ENCODE measurements around the gene FAM25G.

FAM25G gene

GRCh38 chr10:47447209-47447608 lies 44.3 kb downstream of the FAM25G start:
- Mint-ChIP-seq H3K27ac (no peak overlapping the region), H3K27me3 (no peaks in the 10 kb centered on the region), H3K36me3 (ENCODE audit: low read depth) (peaks cover 4% of the 10 kb centered on the region), H3K9me3 (peaks cover 15% of the 10 kb centered on the region), H3K4me3 (no peak overlapping the region), H3K4me1 (peaks cover 10% of the 10 kb centered on the region)
- DNase-seq, result no peak
- ATAC-seq, result no peak

GRCh38 chr10:47445720-47446119 lies 45.8 kb downstream of the FAM25G start:
- H3K9me3 Mint-ChIP-seq, result peaks cover 15% of the 10 kb centered on the region
- no peak overlapping the region for H3K27ac Mint-ChIP-seq
- ATAC-seq (no peak), DNase-seq (no peak)
- no peak overlapping the region for H3K4me3 Mint-ChIP-seq
- H3K36me3 Mint-ChIP-seq (ENCODE audit: low read depth), result peaks cover 4% of the 10 kb centered on the region
- H3K27me3 Mint-ChIP-seq, result peaks cover 6% of the 10 kb centered on the region
- peaks cover 10% of the 10 kb centered on the region for H3K4me1 Mint-ChIP-seq

DNA sequence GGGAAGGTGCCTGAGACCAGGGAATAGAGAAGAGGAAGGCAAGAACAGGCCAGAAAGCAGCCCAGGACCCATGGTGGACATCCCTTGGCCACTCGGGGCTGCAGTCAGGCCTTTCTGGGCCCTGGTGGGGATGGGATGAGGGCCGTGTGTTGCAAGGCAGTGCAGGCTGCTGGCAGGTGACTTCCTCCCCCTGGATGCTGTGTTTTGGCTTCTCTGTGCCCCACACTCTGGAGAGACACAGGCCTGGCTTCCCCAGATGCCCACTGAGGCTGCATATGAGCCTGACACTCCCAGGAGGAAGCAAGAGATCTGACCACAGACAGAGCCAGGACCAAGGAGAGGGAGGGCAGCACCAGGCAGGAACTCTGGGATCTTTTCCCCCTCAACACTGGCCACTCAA lies 47.5 kb downstream of the FAM25G start:
- peaks cover 8% of the 10 kb centered on the region for H3K4me1 Mint-ChIP-seq
- H3K27ac Mint-ChIP-seq, result no peak overlapping the region
- peaks cover 15% of the 10 kb centered on the region for H3K9me3 Mint-ChIP-seq
- H3K4me3 Mint-ChIP-seq, result no peak overlapping the region
- ATAC-seq, result no peak
- DNase-seq, result no peak
- peaks cover 4% of the 10 kb centered on the region for H3K36me3 Mint-ChIP-seq (ENCODE audit: low read depth)
- H3K27me3 Mint-ChIP-seq, result peaks cover 10% of the 10 kb centered on the region

DNA sequence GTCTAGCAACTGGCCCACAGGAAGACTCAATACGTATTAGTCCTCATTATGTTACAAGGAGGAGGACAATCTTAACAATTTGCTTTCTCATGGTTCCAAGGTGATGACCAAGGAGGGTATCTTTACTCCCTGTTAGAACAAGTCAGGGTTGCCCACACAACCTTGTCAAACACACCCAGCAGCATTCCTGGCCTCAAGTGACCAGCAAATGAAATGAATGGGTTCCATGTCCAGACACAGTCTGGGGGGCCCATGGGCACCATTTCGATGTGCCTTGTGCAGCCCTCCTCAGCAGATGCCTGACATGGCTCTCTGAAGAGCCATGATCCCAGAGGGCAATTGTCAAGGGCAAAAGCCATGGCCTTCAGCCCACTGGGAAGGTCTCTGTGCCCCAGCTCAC lies 48.4 kb downstream of the FAM25G start:
- Mint-ChIP-seq H3K4me3 (no peak overlapping the region), H3K27ac (no peak overlapping the region), H3K9me3 (peaks cover 20% of the 10 kb centered on the region), H3K27me3 (peaks cover 10% of the 10 kb centered on the region), H3K4me1 (no peaks in the 10 kb centered on the region), H3K36me3 (ENCODE audit: low read depth) (peaks cover 4% of the 10 kb centered on the region)
- DNase-seq, result no peak
- ATAC-seq, result no peak

GRCh38 chr10:47442351-47442750 lies 49.1 kb downstream of the FAM25G start:
- Mint-ChIP-seq H3K9me3 (peaks cover 23% of the 10 kb centered on the region), H3K4me3 (no peak overlapping the region), H3K4me1 (no peaks in the 10 kb centered on the region), H3K27ac (no peak overlapping the region), H3K36me3 (ENCODE audit: low read depth) (peaks cover 4% of the 10 kb centered on the region), H3K27me3 (peaks cover 11% of the 10 kb centered on the region)
- ATAC-seq, result no peak
- no peak for DNase-seq

GRCh38 chr10:47441938-47442337 lies 49.6 kb downstream of the FAM25G start:
- Mint-ChIP-seq H3K36me3 (ENCODE audit: low read depth) (peaks cover 4% of the 10 kb centered on the region), H3K4me1 (no peaks in the 10 kb centered on the region), H3K27me3 (peaks cover 12% of the 10 kb centered on the region), H3K4me3 (no peak overlapping the region), H3K27ac (no peak overlapping the region), H3K9me3 (peaks cover 23% of the 10 kb centered on the region)
- DNase-seq (no peak), ATAC-seq (no peak)

GRCh38 chr10:47440207-47440606 lies 51.3 kb downstream of the FAM25G start:
- H3K4me3 Mint-ChIP-seq, result no peak overlapping the region
- H3K9me3 Mint-ChIP-seq, result peaks cover 14% of the 10 kb centered on the region
- DNase-seq, result no peak
- peaks cover 21% of the 10 kb centered on the region for H3K27me3 Mint-ChIP-seq
- H3K27ac Mint-ChIP-seq, result no peak overlapping the region
- no peaks in the 10 kb centered on the region for H3K4me1 Mint-ChIP-seq
- H3K36me3 Mint-ChIP-seq (ENCODE audit: low read depth), result no peaks in the 10 kb centered on the region
- ATAC-seq, result no peak

- Mint-ChIP-seq H3K27me3 (peaks cover 23% of the 10 kb centered on the region), H3K4me1 (no peaks in the 10 kb centered on the region), H3K27ac (no peak overlapping the region), H3K4me3 (no peak overlapping the region), H3K36me3 (ENCODE audit: low read depth) (no peaks in the 10 kb centered on the region), H3K9me3 (peaks cover 18% of the 10 kb centered on the region)
- DNase-seq, result no peak
- ATAC-seq, result no peak
Observed at GRCh38 chr10:47438857-47439474, 52.5 kb downstream of the FAM25G start.

Measured in activated naive CD8-positive, alpha-beta T cell treated with anti-CD3 and anti-CD28 coated beads, Interleukin-2, amount 50 U/mL, for 24 hours (primary cell).